SK-N-SH (cell line): ENCODE data around the gene LSM14B. TPM values are rescaled to one million over a fixed set of nuclear protein-coding genes. Genes with fewer than 3 reads are reported as not detected.

Source experiments
- CTCF ChIA-PET: fragments of 300-600, 350-600 bp; formaldehyde crosslinking; extraction: SDS; loops from one replicate; lab custom pipeline; 2021; lab: Yijun Ruan, JAX
- POLR2A ChIA-PET: fragments of 350-600 bp; sonication (Branson Sonifier 250); formaldehyde crosslinking; extraction: SDS; loops from one replicate; lab custom pipeline; 2020; ENCODE audit warnings: antibody characterized with exemption, inconsistent platforms; lab: Yijun Ruan, JAX
- DNase-seq: peaks from one replicate; pipeline ENCODE4 v3.0.0; 2012
- H2AFZ ChIP-seq: fragments of 200-600 bp; sonication (generic); 2 replicates; pipeline ENCODE4 v1.8.1; 2016; ENCODE audit warnings: antibody characterized with exemption, mild to moderate bottlenecking, low read depth
- H3F3A ChIP-seq: fragments of 200-600 bp; sonication (generic); replicated peaks from 2 replicates; pipeline ENCODE3; 2016; ENCODE audit warnings: antibody characterized with exemption, mild to moderate bottlenecking; ENCODE audit not compliant: insufficient read depth
- H3K27ac ChIP-seq, 2 experiments: fragments of 200-500 bp in 1 of 2; fragments of 200-600 bp in 1 of 2; sonication (Bioruptor generic) in 1 of 2; sonication (generic), shearing (Covaris generic) in 1 of 2; 2 replicates each; pipeline versions ENCODE4 v1.5.1 to v1.6.1; 2014 to 2016; ENCODE audit warnings: low read depth in 2 of 2, inconsistent platforms in 1 of 2, low read length in 1 of 2, mild to moderate bottlenecking in 1 of 2, mixed read lengths in 1 of 2
- H3K27me3 ChIP-seq: fragments of 200-600 bp; sonication (generic), shearing (Covaris generic); 2 replicates; pipeline ENCODE4 v1.6.1; 2016; ENCODE audit warnings: mixed run types; ENCODE audit not compliant: insufficient read depth
- H3K36me3 ChIP-seq, 2 experiments: fragments of 200-500 bp in 1 of 2; fragments of 200-600 bp in 1 of 2; sonication (Bioruptor generic) in 1 of 2; sonication (generic) in 1 of 2; replicated peaks in 1 of 2; 2 replicates each; pipeline versions ENCODE3 to v1.5.1; 2014 to 2016; ENCODE audit warnings: low read length in 1 of 2, mild to moderate bottlenecking in 1 of 2; ENCODE audit not compliant: insufficient read depth in 2 of 2, control insufficient read depth in 1 of 2
- H3K4me1 ChIP-seq, 2 experiments: fragments of 200-500 bp in 1 of 2; fragments of 200-600 bp in 1 of 2; sonication (Bioruptor generic) in 1 of 2; sonication (generic), shearing (Covaris generic) in 1 of 2; 2 replicates each; pipeline versions ENCODE4 v1.5.1 to v1.6.1; 2014 to 2016; ENCODE audit warnings: low read depth in 1 of 2, low read length in 1 of 2, mixed run types in 1 of 2; ENCODE audit not compliant: insufficient read depth in 2 of 2, control insufficient read depth in 1 of 2
- H3K4me2 ChIP-seq: fragments of 200-600 bp; sonication (generic), shearing (Covaris generic); 2 replicates; pipeline ENCODE4 v1.6.1; 2017; ENCODE audit warnings: mixed run types
- H3K4me3 ChIP-seq, 2 experiments: fragments of 200-500 bp in 1 of 2; fragments of 200-600 bp in 1 of 2; sonication (Bioruptor generic) in 1 of 2; sonication (generic), shearing (Covaris generic) in 1 of 2; 2 replicates each; pipeline versions ENCODE4 v1.5.1 to v1.8.1; 2014 to 2016; ENCODE audit warnings: low read depth in 2 of 2, inconsistent platforms in 1 of 2, low read length in 1 of 2, mild to moderate bottlenecking in 1 of 2, mixed read lengths in 1 of 2, moderate library complexity in 1 of 2
- H3K79me2 ChIP-seq: fragments of 200-600 bp; sonication (generic); 2 replicates; pipeline ENCODE4 v1.8.1; 2017; ENCODE audit warnings: mild to moderate bottlenecking; ENCODE audit not compliant: insufficient read depth
- H3K9ac ChIP-seq: fragments of 200-600 bp; sonication (generic); 2 replicates; pipeline ENCODE4 v1.6.1; 2017; ENCODE audit warnings: mixed run types
- H3K9me2 ChIP-seq: fragments of 200-600 bp; sonication (generic); 2 replicates; pipeline ENCODE4 v1.6.1; 2017; ENCODE audit warnings: mixed run types
- H3K9me3 ChIP-seq: fragments of 200-600 bp; sonication (generic); 2 replicates; pipeline ENCODE4 v1.6.1; 2017; ENCODE audit warnings: mixed run types, mild to moderate bottlenecking, moderate library complexity
- H4K20me1 ChIP-seq: fragments of 200-600 bp; sonication (generic); 2 replicates; pipeline ENCODE4 v1.6.1; 2017; ENCODE audit warnings: mild to moderate bottlenecking, mixed run types; ENCODE audit not compliant: insufficient read depth
- CHD2 ChIP-seq: fragments of 150-350 bp; IDR thresholded peaks from 2 replicates; pipeline ENCODE4 v1.6.1; 2018; ENCODE audit warnings: low read length; ENCODE audit not compliant: partially characterized antibody
- CTCF ChIP-seq: fragments of 200-600 bp; sonication (generic); IDR thresholded peaks from 2 replicates; pipeline ENCODE4 v1.6.1; 2017; ENCODE audit warnings: antibody characterized with exemption, mild to moderate bottlenecking, moderate library complexity
- ELF1 ChIP-seq: IDR thresholded peaks from 2 replicates; pipeline ENCODE4 v1.4.0; 2012
- EP300 ChIP-seq, 2 experiments: IDR thresholded peaks; 2 replicates each; pipeline versions ENCODE4 v1.4.0 to v1.6.1; 2012; ENCODE audit warnings: borderline replicate concordance in 1 of 2, low read depth in 1 of 2, low read length in 1 of 2
- EZH2phosphoT487 ChIP-seq: fragments of 200-600 bp; sonication (generic); IDR thresholded peaks from 2 replicates; pipeline ENCODE4 v1.6.1; 2017; ENCODE audit warnings: low read depth, mixed run types, mild to moderate bottlenecking, antibody characterized with exemption, moderate library complexity, borderline replicate concordance
- FOSL2 ChIP-seq: IDR thresholded peaks from 2 replicates; pipeline ENCODE4 v1.4.0; 2012; ENCODE audit warnings: low read depth, mild to moderate bottlenecking, moderate library complexity, borderline replicate concordance
- FOXJ3 ChIP-seq: sonication (generic); formaldehyde crosslinking; IDR thresholded peaks from 2 replicates; pipeline ENCODE4 v1.5.1; 2020; ENCODE audit warnings: mild to moderate bottlenecking, missing genetic modification reagents
- FOXM1 ChIP-seq: IDR thresholded peaks from 2 replicates; pipeline ENCODE4 v1.4.0; 2012; ENCODE audit warnings: low read depth, mild to moderate bottlenecking
- GABPA ChIP-seq: IDR thresholded peaks from 2 replicates; pipeline ENCODE4 v1.4.0; 2012; ENCODE audit warnings: low read depth, mild to moderate bottlenecking
- GATA2 ChIP-seq: sonication (generic); formaldehyde crosslinking; IDR thresholded peaks from 2 replicates; pipeline ENCODE4 v1.5.0; 2020; ENCODE audit warnings: mild to moderate bottlenecking, missing genetic modification reagents
- IRF3 ChIP-seq: fragments of 150-350 bp; IDR thresholded peaks from 2 replicates; pipeline ENCODE4 v1.6.1; 2016; ENCODE audit warnings: mild to moderate bottlenecking, low read depth, low read length
- MAX ChIP-seq: IDR thresholded peaks from 2 replicates; pipeline ENCODE4 v1.4.0; 2012; ENCODE audit warnings: low read depth
- MEF2A ChIP-seq: IDR thresholded peaks from 2 replicates; pipeline ENCODE4 v1.4.0; 2012; ENCODE audit warnings: low read depth, borderline replicate concordance
- MXI1 ChIP-seq: IDR thresholded peaks from 2 replicates; pipeline ENCODE4 v1.6.1; 2012; ENCODE audit warnings: mild to moderate bottlenecking, low read depth, low read length, improper control_type of control experiment
- NFIC ChIP-seq: IDR thresholded peaks from 2 replicates; pipeline ENCODE4 v1.4.0; 2012; ENCODE audit warnings: borderline replicate concordance
- NRF1 ChIP-seq: IDR thresholded peaks from 2 replicates; pipeline ENCODE4 v1.6.1; 2012; ENCODE audit warnings: low read depth, mild to moderate bottlenecking, low read length
- PBX3 ChIP-seq: IDR thresholded peaks from 2 replicates; pipeline ENCODE4; 2012
- POLR2AphosphoS5 ChIP-seq: IDR thresholded peaks from 2 replicates; pipeline ENCODE4 v1.6.1; 2012; ENCODE audit warnings: low read depth, low read length
- RCOR1 ChIP-seq: fragments of 150-350 bp; IDR thresholded peaks from 2 replicates; pipeline ENCODE4 v1.6.1; 2017; ENCODE audit warnings: antibody characterized with exemption, low read length
- RFX5 ChIP-seq: IDR thresholded peaks from 2 replicates; pipeline ENCODE4 v1.6.1; 2012; ENCODE audit warnings: mild to moderate bottlenecking, improper control_type of control experiment, low read length
- TCF12 ChIP-seq: IDR thresholded peaks from 2 replicates; pipeline ENCODE4 v1.4.0; 2012
- ZBTB33 ChIP-seq: IDR thresholded peaks from 2 replicates; pipeline ENCODE4 v1.4.0; 2012; ENCODE audit warnings: low read depth, borderline replicate concordance
- whole genome bisulfite sequencing: methylation state at CpG from one replicate; pipeline ENCODE4 v1.1.6; 2017; ENCODE audit warnings: low lambda C conversion rate; 5-methylcytosine and 5-hydroxymethylcytosine counted together
- polyA plus RNA-seq, 3 experiments: library from polyadenylated mRNA; depleted of rRNA; stranded (reverse); fragments of >200 nt; gene quantifications; 2 replicates each; pipeline ENCODE4 v1.2.3, GENCODE V29; 2012

Gene LSM14B
- polyA plus RNA-seq, 1 of the 3 experiments (the other 2 are of a cell fraction): 64.6 TPM

- POLR2A ChIA-PET: no interaction called here
- Histone ChIP-seq H3F3A (no peaks in the 10 kb centered on the region), H3K4me3 (no peak overlapping the region), H3K4me1 (no peaks in the 10 kb centered on the region), H3K9me2 (no peaks in the 10 kb centered on the region)
- TF ChIP-seq GABPA: no peak
- TF ChIP-seq RFX5: no peak
- no peak for TF ChIP-seq IRF3
- no peak for TF ChIP-seq EP300 (IDR thresholded peaks at IDR 0.05; ENCODE audit: borderline replicate concordance in 1 of 2, low read depth in 1 of 2, low read length in 1 of 2)
- no peak for TF ChIP-seq EZH2phosphoT487
- TF ChIP-seq POLR2AphosphoS5: no peak
- TF ChIP-seq, all 33 proteins: peak for 0
- H3K9ac ChIP-seq: no peak overlapping the region
- H2AFZ ChIP-seq: no peak overlapping the region
- H4K20me1 ChIP-seq: no peaks in the 10 kb centered on the region
- WGBS: 12% methylated on average over 13 of the region's 15 CpGs
- no peak overlapping the region for H3K27ac ChIP-seq
- no peaks in the 10 kb centered on the region for H3K27me3 ChIP-seq
- no peak overlapping the region for H3K4me2 ChIP-seq
- CTCF ChIA-PET: interaction anchor here (0.6 to 1.4 kb wide), 3 partner anchors 8 to 69 kb away, joined by 3 to 5 read pairs (median 3); partner anchors contain the start of gene TAF4
- H3K36me3 ChIP-seq: no peaks in the 10 kb centered on the region
- peaks cover 15% of the 10 kb centered on the region; the same call in 1 of the 2 replicates for H3K9me3 ChIP-seq
- no peaks in the 10 kb centered on the region for H3K79me2 ChIP-seq
- DNase-seq: no peak
These were observed 41.9 kb upstream of the LSM14B start for GRCh38 chr20:62080249-62080990.

GRCh38 chr20:62083312-62083711 is 39.0 kb upstream of the LSM14B start:
- Histone ChIP-seq H4K20me1 (no peaks in the 10 kb centered on the region), H3K9me2 (no peaks in the 10 kb centered on the region), H3K4me1 (no peaks in the 10 kb centered on the region), H3K9ac (no peak overlapping the region), H3K27me3 (no peaks in the 10 kb centered on the region; the same call in 1 of the 2 replicates), H3K27ac (no peak overlapping the region), H2AFZ (no peak overlapping the region), H3F3A (no peaks in the 10 kb centered on the region), H3K9me3 (no peaks in the 10 kb centered on the region), H3K36me3 (no peaks in the 10 kb centered on the region), H3K79me2 (no peaks in the 10 kb centered on the region), H3K4me2 (no peak overlapping the region), H3K4me3 (no peak overlapping the region)
- CTCF ChIA-PET: no interaction called here
- POLR2A ChIA-PET: no interaction called here
- no peak for DNase-seq
- TF ChIP-seq FOSL2 (no peak), ZBTB33 (no peak), TCF12 (no peak), FOXM1 (no peak), EP300 (IDR thresholded peaks at IDR 0.05; ENCODE audit: borderline replicate concordance in 1 of 2, low read depth in 1 of 2, low read length in 1 of 2) (no peak), CHD2 (no peak), CTCF (no peak), MEF2A (no peak), EZH2phosphoT487 (no peak), NRF1 (no peak), RFX5 (no peak), FOXJ3 (CRISPR knock-in tag) (no peak), NFIC (no peak), MAX (no peak), RCOR1 (no peak), GABPA (no peak), GATA2 (CRISPR knock-in tag) (no peak), ELF1 (no peak), PBX3 (no peak), MXI1 (no peak)
- 28% methylated on average over 5 of the region's 5 CpGs for WGBS
